GM18909 (cell line): ENCODE measurements around the gene CSNK1A1L.

ENCODE experiments used
- ATAC-seq: cut with Tn5 transposase; IDR thresholded peaks from one replicate; pipeline ENCODE4 v1.9.1; 2021; ENCODE audit warnings: mild to moderate bottlenecking; ENCODE audit not compliant: unreplicated experiment, poor library complexity

Gene CSNK1A1L

GRCh38 chr13:37105251-37105714, at the start of gene CSNK1A1L:
Gene CSNK1A1L, minus strand, starts transcription at chr13:37105664. Its CDS starts 408 bp downstream, at chr13:37105256.
- ATAC-seq = no peak

- ATAC-seq = no peak
Measured at GRCh38 chr13:37149380-37149779, 43.9 kb upstream of the CSNK1A1L start.

- ATAC-seq = no peak
Measured at GRCh38 chr13:37148501-37148900, 43.0 kb upstream of the CSNK1A1L start.

GRCh38 chr13:37144661-37145060, 39.2 kb upstream of the CSNK1A1L start:
- ATAC-seq = no peak

GRCh38 chr13:37143911-37144310, 38.4 kb upstream of the CSNK1A1L start:
- ATAC-seq = no peak

- ATAC-seq = no peak
Measured at GRCh38 chr13:37142877-37143276, 37.4 kb upstream of the CSNK1A1L start.

- no peak for ATAC-seq
Measured at GRCh38 chr13:37141011-37141410, 35.5 kb upstream of the CSNK1A1L start.

- ATAC-seq = no peak
Measured at GRCh38 chr13:37139356-37139755, 33.9 kb upstream of the CSNK1A1L start.

GRCh38 chr13:37138926-37139325, 33.5 kb upstream of the CSNK1A1L start:
- ATAC-seq = no peak

GRCh38 chr13:37138169-37138568, 32.7 kb upstream of the CSNK1A1L start:
- ATAC-seq = no peak

GRCh38 chr13:37136633-37137032, 31.2 kb upstream of the CSNK1A1L start:
- no peak for ATAC-seq

GRCh38 chr13:37136187-37136586, 30.7 kb upstream of the CSNK1A1L start:
- ATAC-seq = no peak

GRCh38 chr13:37134411-37135041, 29.1 kb upstream of the CSNK1A1L start:
- no peak for ATAC-seq

GRCh38 chr13:37132211-37132610, 26.7 kb upstream of the CSNK1A1L start:
- ATAC-seq = no peak

GRCh38 chr13:37131092-37131491, 25.6 kb upstream of the CSNK1A1L start:
- no peak for ATAC-seq

GRCh38 chr13:37129866-37130265, 24.4 kb upstream of the CSNK1A1L start:
- no peak for ATAC-seq

- ATAC-seq = no peak
Measured at GRCh38 chr13:37127691-37128241, 22.3 kb upstream of the CSNK1A1L start.

GRCh38 chr13:37123337-37123736, 17.9 kb upstream of the CSNK1A1L start:
- no peak for ATAC-seq

- ATAC-seq = no peak
Measured at GRCh38 chr13:37118016-37118415, 12.6 kb upstream of the CSNK1A1L start.

GRCh38 chr13:37114250-37114649, 8.8 kb upstream of the CSNK1A1L start:
- no peak for ATAC-seq

GRCh38 chr13:37113534-37113933, 8.1 kb upstream of the CSNK1A1L start:
- no peak for ATAC-seq

- no peak for ATAC-seq
Measured at GRCh38 chr13:37109051-37109678, 3.7 kb upstream of the CSNK1A1L start.
